Activated CD4-positive, alpha-beta T cell treated with anti-CD3 and anti-CD28 coated beads for 24 hours (primary cell): ENCODE results near the gene EVX1.

ENCODE experiments used
- DNase-seq, 2 donors: peaks; one replicate each; pipeline ENCODE4 v3.0.0-alpha.2; 2020; ENCODE audit warnings: low read depth in 2 of 2

Gene EVX1

DNA sequence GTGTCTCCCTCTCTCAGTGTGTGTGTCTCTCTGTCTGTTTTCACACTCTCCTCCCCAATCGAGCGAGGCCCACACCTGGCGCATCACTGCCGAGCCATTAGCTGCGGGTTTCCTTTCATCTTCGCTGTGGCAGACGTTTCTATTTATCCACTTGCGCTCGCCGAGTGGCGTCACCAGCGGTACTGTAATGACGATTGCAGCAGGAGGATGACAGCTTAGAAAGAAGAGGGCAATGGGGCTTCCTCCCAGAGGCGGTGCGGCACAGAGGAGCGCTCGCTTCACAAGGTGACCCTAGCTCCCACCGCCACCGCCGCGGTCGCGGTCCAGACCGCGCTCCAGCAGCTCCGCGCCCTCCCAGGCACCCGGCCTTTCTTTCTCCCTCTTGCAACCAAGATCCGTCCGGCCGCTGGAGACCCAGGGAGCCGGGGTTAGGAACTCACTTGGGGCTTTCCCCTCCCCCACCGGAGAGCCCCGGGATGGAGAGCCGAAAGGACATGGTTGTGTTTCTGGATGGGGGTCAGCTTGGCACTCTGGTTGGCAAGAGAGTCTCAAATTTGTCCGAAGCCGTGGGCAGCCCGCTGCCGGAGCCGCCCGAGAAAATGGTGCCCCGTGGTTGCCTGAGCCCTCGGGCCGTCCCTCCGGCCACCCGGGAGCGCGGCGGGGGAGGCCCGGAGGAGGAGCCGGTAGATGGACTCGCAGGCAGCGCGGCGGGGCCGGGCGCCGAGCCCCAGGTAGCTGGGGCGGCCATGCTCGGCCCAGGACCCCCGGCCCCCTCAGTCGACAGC lies at the start of gene EVX1:
Gene EVX1, plus strand, starts transcription at position 248 of the 785 bp plus-strand sequence. Its CDS starts 229 bp downstream, at position 477.
- DNase-seq, result no peak

DNA sequence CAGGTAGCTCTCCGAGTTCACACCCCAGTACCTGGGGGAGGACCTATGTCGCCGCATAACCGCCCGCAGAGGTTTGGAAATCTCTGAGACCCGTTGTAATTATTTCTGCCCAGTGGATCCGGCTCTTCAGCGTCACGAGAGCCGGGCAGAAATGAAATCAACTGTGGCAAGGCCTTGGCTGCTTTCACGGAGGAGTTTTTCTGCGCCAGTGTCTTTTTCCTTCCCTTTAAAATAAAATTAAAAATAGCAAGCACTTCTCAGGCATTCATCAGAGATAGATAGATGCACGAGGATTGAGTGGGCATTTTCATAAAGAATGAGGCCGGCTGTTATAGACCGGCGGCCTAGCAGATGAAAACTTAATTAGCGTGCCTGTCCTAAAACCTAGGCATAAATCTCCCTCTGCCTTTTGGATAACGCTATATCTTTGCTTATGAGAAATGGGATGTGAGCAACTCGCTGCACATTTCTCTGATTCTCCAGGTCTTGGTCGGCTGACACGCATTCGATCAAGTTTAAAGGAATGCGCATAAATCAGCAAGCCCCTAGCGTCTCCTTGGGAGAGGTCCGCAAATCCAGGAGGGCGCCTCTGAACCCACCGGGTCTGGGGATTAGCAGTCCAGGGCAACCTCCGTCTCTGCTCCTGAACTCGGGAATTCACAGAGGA lies 49.1 kb upstream of the EVX1 start:
- no peak for DNase-seq

DNA sequence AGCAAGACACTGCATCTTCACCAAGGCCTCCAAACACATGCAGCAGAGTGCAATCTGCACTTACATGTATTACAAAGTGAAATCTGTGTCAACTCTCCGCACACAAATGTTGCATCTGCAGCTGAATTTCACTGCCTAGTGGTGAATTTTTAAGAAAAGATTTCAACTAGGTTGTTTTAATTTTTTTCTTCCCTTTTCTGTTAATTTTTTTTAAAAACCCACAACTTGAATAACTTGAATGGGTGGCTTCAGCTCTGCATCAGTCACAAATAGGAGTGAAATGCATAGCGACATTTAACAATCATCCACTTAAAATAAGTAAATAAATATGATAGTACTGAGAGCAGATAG lies 48.6 kb upstream of the EVX1 start:
- no peak for DNase-seq

DNA sequence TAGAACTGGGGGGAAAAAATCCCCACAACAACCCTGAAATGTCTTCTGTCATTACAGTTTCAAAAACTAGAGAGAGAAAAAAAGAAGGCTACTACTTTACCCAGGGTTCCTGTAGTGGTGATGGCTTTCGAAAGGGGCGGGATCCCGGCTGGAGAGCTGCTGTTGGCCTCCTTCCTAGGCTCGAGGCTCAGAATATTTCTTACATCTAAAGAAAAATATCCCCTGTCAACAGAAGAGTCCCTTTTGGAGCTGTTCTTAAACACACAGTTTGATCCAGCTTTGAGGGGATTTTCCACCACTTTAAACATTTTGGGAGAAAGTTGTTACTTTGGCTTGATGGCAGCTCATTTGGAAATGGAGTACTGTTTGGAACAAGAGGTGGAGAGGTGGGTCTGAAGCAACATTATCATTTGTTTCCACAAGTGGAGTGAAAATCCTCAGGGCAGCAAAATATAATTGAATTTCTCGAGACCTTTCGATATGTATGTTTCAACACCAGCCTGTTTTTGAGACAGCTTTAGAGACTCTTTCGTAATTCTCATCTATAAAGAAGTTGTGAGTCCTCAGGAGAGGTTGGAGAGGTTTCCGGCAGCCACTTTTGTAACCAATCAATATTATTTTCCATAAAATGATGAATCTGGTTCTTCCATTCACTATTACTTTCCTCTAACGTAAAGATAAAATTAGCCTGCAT lies 47.8 kb upstream of the EVX1 start:
- DNase-seq, result no peak

DNA sequence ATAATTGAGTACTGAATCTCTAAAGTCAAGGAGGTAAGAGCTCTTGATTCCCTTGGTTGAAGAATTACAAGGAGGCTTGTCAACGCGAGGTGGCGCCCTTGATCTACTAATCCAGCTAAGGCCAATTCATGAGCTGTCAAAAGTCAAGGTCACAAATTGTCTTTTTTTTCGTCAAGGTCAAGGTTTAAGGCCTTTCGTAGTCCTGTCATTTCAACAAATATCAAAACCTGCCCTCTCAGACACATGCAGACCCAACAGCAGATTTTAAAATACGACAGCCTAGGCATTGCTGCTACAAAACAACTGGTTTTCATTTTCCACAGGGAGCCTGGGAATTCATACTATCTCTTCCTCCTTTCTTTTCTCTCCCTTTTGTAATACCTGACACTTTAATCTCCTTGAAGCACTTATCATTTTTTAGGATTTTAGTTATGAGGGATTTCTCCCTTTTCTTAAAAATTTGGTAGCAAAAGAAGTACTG lies 46.3 kb upstream of the EVX1 start:
- peak; percentile 80 to 83 for DNase-seq

DNA sequence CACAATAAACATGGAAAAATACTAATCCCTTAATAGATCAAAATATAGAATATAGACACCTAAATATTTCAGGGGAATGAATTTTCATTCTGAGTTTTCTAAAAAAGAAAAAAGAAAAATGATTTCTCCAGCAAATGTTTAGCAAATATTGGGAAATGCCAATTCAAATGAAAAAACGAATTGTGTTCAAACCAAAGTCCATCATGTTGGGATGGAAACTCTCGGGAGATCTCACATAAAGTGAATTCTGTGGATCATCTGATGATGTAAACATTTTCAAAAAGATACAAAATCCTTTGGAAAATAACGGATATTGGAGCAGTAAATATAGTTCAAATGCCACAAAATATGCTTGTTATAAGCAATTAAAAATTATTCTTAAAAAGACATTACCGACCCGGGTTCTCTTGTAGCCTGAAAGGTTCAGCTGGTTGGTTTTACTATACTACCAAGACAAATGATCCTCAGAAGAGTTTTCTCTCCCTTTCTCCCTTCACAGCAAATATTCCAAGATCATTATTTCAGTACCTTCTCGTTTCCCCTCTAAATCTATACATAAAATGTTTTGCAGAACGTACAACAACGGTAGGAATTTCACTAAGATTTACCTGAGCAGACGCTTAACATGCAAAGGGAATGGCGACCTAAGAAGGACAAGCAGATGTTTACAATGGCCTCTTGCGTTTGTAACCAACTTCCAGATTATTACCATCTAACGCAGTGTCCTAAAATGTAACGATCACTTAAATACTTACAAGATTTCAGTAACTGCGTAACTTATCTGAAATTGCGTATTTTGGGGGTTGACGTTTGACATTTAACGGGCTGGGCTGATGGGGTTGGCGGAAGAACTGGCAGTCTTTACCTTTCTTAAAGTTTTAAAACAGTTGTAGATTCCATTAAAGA lies 45.2 kb upstream of the EVX1 start:
- DNase-seq, result no peak

DNA sequence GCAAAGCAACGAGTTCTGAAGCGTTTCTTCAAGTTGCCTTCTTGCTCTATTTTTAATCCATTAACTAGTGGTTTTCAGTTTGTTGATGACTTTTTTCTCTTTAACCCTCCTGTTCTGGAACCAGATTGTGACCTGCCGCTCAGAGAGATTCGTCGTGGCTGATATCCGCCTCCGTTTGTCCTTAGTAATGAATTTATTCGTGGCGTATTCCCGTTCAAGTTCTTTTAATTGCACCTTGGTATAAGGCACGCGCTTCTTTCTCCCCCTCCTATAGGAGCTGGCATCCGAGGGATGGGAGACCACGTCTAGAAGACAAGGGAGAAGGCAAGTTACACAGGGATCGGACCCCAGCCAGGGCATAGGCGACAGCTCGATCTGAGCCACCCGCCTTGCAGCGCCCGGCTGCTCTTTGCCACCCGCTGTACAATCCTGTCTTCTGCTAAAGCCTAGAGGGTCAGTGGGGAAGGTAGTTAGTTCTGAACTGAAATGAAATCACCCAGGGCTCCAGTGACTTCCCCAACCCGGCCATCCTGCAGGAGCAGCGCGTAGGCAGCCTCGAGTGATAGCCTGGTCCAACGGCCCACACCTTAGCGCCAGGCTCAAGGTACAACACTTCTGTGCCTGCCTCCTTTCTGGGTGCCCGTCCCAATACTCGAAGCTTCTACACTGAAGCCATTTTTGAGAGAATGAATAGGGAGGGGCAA lies 44.3 kb upstream of the EVX1 start:
- DNase-seq, result no peak

DNA sequence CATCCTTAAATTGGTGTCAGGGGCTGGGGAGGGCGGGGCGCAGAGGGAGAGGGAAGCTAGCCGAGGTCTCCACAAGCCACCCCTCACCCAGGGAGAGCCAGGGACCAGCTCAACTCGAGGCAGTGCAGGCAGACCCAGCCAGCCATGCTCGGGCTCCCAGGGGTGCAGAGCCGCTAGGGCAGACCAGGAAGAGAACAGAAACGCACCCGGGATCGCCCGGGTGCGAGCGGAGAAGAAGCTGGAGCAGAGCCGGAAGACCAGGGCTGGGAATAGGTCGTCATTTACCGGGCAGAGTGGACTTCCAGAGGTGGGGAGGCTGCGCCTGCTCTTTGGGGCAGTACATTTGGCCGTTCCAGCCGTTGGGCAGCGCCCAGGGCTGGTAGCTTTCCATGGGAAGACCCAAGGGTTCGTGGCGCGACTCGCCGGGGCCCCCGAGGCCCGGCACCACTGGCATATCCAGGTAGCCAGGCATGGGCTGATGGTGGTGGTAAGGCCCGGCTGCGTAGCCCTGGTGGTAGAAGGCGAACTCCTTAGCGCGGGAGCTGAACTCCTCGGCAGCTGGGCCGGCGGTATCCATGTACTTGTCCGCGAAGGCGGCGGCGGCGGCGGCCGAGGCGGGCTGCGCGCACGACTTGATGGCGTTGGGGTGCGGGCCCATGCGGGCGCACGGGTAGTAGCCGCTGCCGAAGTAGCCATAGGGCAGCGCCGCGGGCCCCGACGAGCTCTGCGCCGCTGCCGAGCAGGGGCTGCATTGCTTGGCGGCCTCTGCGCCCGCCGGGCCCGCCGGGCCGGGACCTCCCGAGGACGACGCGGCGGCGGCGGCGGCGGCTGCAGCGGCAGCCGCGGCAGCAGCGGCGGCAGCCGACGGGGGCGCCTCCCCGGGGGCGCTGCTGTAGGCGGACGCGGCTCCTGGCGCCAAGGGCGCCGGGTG lies 43.5 kb upstream of the EVX1 start:
- DNase-seq, result no peak

DNA sequence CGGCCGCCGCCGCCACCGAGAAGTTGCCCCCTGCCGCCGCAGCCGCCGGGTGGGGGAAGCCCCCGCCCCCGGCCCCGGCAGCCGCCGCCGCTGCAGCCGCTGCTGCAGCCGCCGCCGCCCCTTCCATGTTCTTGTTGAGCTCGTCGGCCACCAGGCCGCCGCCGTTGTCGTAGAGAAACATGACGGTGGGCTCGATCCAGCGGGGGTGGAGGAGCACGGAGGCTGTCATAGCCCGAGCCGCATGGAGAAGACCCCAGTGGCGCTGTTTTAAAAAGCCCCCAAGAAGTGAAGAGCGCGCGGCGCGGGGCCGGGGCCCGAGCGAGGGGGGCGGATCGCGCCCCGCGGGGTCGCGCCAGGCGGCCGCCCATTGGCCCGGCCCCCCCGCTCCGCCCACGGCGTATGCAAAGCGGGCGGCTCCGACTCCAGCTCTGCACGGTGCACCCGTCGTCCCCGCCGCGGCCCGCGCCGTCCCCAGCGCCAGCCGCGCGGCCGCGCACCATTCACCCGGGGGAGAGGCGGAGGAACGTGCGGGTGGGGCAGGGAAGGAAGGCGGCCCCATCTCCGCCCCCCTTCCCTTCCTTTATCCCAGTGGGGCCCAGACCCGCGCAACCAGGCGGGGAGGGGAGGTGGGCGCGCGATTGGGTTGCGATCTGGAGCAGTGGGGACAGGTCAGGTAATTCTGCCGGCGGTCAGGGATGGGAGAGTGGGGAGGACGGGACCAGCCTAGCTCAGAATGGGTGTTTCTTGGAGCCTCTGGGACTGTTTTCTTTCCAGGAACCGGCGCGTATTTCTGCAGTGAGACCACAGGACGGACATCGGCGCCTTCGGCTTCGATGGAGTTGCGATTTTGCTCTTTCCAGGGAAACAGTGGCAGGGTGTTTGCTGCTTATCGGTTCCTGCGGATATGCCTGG lies 42.5 kb upstream of the EVX1 start, which contains the start of gene HOXA13:
Gene HOXA13, minus strand, starts transcription at position 243 of the 912 bp plus-strand sequence. Its CDS starts 14 bp downstream, at position 229.
- no peak for DNase-seq

DNA sequence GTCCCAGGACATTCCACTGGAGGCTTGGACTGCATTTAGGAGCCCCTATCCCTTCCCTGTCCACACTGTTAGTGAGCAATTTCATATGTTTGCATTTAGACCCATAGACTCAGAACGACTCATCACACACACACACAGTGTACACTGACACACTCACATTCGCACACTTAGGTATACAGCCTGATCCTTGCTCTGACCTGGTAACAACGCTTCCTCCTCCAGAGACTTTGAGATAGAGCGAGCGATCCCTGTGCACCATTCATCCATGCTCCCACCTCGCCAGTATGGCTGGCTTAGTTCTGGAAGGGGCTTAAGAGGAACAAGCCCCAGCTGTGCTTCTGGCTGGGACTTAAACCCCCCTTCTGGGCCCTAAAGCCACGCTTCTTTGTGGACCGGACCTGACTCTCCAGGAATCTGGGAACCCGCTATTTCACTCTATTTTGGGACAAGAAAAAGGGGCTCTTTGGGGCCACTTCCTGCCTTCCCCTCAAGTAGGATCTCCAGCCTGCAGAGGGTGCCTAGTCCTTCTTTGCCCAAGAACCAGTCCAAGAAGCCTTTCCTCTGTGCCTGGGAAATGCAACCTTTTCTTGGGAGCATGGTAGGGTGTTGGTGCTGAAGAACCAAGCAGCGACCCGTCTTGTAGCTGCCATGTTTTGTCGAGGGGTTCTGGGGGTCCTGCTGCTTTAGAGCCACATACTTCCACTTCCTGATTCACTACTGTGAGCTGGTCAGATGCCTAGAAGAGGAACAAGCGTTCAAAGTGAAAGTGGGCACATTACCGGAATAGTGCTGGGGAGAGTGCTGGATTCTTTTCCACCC lies 41.6 kb upstream of the EVX1 start:
- no peak for DNase-seq

DNA sequence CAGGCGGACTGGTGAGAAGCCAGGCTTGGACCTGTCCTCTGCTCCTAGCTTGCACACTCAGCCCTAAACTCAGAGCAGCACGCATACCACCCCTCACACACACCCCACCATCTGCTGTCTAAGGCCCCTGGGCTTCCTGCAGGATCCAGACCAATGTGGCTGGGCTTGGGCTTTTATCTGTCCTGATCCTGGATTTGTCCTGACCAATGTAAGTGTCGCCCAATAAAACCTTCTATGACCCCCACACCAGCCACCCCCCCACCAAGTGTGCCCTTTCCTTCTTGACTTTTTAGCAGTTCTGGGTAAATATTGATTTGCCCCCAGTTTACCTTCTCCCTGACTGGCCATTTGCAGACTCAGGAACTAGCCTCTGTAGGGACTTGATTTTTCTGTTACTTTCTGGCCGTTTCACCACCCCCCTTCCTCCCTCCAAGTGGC lies 41.0 kb upstream of the EVX1 start:
- no peak for DNase-seq

DNA sequence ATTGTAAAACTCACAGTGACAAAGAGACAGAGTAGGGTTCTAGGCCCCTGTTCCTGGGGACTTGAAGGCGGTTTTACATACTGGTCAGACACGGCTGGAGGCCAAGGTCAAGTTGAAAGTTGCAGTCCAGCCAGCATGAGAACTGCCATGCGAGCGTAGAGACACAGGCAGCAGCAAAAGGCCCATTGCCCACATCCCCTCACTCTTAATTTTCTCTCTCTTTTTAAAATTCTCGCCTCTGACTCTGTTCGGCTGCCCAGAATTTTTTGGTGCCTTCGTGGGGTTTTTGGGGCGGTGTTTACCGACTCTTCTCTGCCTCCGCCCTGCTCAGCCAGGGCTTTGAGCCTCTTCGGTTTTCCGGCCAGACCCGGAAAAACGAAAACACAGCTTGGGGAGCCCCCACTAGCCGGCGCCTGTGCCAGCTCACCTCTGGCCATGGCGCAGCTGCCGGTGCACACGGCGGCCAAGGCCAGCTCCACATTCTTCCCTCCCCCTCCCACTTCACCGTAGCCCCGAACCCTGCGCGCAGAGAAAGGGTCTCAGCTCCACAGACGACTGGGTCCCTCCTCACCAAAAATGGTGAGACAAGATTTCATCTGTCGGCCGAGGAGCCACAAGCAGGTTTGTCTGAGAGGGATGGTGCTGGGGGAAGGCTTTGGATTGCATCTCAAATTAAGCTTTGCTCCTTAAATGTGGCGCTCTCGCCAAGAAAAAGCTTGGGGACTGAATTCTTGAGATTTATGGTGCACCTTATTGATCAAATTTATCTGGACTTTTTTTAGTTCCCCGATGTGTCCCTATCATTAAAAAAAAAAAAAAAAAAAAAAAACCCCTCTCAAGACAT lies 40.4 kb upstream of the EVX1 start:
- DNase-seq, result no peak

DNA sequence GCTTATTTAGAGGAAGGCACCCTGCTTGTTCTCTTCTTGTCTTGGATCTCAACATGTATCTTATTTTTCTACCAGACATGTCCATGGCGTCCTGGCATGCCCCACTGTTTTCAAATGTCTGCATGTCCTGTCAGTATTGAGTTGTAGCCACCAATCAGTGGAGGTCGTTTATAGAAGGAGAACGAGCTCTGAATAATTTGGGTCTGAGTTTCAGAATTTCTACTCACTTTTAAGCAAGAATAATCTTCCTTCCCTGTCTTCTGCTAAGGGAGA lies 39.8 kb upstream of the EVX1 start:
- no peak for DNase-seq

DNA sequence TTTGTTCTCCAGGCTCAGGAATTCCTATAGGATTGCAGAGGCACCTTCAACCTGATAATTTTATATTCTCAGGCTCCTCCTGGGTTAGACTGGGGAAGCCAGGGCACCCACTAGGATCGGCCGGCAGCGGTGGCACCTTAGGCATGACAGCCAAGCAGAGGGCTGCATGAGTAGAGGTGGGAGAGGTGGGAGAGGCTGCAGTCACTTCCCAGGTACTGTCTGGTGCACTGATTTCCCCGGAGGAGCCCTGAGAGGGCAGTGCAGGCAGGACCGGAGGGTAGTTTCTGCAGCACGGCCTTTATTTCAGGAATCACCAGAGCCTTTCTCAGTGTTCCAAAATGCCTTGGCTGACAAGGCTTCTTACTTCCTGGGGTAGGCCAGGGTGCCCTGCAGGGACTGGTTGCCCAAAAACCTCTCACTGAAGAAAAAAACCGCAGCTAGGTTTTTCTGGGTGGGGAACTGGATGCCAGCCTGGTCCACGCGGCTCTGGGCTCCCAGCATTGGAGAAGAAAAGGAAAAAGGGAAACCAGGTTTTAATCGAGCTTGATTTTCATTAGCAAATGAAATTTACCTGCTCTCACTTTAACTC lies 39.1 kb upstream of the EVX1 start:
- no peak for DNase-seq

DNA sequence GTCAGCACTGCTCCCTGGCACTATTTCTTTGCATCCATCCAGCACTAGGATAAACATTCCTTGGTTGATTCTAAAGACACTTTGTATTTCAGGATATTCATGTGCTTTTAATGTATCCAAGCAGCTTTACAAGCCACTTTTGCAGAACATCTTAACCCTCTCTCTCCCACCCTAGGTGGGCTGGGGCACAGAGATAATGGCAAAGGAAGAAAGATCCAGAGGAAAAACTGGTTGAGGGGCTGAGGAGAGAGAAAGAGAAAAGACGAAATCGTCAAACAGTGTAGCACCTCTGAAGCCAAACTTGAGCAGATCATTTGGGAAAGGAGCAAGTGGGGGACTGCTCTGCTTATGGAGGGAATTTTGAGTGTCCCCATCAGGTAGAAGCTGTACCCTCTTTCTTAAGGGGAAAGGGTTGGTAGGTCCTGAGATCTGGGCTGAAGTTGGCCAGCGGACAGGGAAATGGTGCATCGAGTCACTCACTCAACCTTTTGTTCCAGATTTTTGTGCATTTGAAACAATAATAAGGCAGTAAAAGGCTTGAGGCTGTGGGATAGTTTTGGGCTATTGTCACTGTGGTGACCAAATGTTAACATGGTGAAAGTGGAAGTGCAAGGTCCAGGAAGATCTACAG lies 38.5 kb upstream of the EVX1 start:
- DNase-seq, result no peak

DNA sequence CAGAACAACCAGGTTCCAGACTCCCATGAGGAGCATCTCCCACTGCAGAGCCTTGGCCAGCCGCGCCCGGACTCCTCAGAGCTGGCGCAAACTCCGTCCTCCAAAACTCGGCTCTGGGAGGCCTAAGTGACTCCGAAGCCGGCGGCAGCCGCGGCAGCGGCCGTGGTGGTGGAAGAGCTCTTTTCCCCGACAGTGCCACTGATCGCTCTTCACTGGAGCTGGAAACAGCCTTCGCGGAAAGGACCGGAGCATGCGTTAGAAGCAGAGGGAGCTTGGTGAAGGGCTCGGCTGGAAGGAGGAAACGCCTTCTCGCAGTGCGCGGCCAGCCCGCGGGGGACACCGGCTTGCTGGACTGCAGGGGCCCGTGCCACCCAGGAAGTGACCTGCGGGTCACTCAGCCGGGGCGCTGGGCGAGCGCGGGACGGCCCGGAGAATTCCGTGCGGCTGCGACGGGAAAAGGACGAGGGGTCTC lies 37.7 kb upstream of the EVX1 start:
- DNase-seq, result no peak
